Measurements from ENCODE around the gene COG4.

Gene COG4

GRCh38 chr16:70512456-70512855, 10.9 kb downstream of the COG4 start:
- H3K9me3 Mint-ChIP-seq, result no peaks in the 10 kb centered on the region
- DNase-seq, result no peak
- peaks cover 1% of the 10 kb centered on the region for H3K4me1 Mint-ChIP-seq
- H3K36me3 Mint-ChIP-seq (ENCODE audit: low read depth), result peaks cover 19% of the 10 kb centered on the region
- H3K4me3 Mint-ChIP-seq, result no peak overlapping the region
- H3K27me3 Mint-ChIP-seq, result no peaks in the 10 kb centered on the region
- ATAC-seq, result no peak
- no peak overlapping the region for H3K27ac Mint-ChIP-seq

GRCh38 chr16:70511833-70512232, 11.5 kb downstream of the COG4 start:
- Mint-ChIP-seq H3K27me3 (no peaks in the 10 kb centered on the region), H3K36me3 (ENCODE audit: low read depth) (peaks cover 19% of the 10 kb centered on the region), H3K27ac (no peak overlapping the region), H3K4me3 (no peak overlapping the region), H3K4me1 (peaks cover 1% of the 10 kb centered on the region), H3K9me3 (no peaks in the 10 kb centered on the region)
- ATAC-seq, result no peak
- DNase-seq, result no peak

GRCh38 chr16:70510216-70510615, 13.1 kb downstream of the COG4 start:
- Mint-ChIP-seq H3K4me1 (peaks cover 1% of the 10 kb centered on the region), H3K27me3 (no peaks in the 10 kb centered on the region), H3K27ac (no peak overlapping the region), H3K36me3 (ENCODE audit: low read depth) (peaks cover 18% of the 10 kb centered on the region), H3K9me3 (no peaks in the 10 kb centered on the region), H3K4me3 (no peak overlapping the region)
- ATAC-seq (no peak), DNase-seq (no peak)

- DNase-seq (no peak), ATAC-seq (no peak)
- Mint-ChIP-seq H3K4me1 (peaks cover 1% of the 10 kb centered on the region), H3K4me3 (no peak overlapping the region), H3K36me3 (ENCODE audit: low read depth) (peaks cover 14% of the 10 kb centered on the region), H3K9me3 (no peaks in the 10 kb centered on the region), H3K27me3 (no peaks in the 10 kb centered on the region), H3K27ac (peak overlapping the region; percentile 36)
These were observed 14.6 kb downstream of the COG4 start for GRCh38 chr16:70508752-70509151.

- Mint-ChIP-seq H3K27ac (peak overlapping the region; percentile 72), H3K27me3 (no peaks in the 10 kb centered on the region), H3K9me3 (no peaks in the 10 kb centered on the region), H3K4me3 (no peak overlapping the region), H3K4me1 (peaks cover 23% of the 10 kb centered on the region), H3K36me3 (ENCODE audit: low read depth) (peaks cover 18% of the 10 kb centered on the region)
- ATAC-seq (peak; percentile 84), DNase-seq (no peak)
These were observed 26.8 kb downstream of the COG4 start for GRCh38 chr16:70496513-70496912.

GRCh38 chr16:70495425-70496182, 27.8 kb downstream of the COG4 start:
- Mint-ChIP-seq H3K4me1 (peaks cover 23% of the 10 kb centered on the region), H3K9me3 (no peaks in the 10 kb centered on the region), H3K27me3 (no peaks in the 10 kb centered on the region), H3K27ac (no peak overlapping the region), H3K36me3 (ENCODE audit: low read depth) (peaks cover 18% of the 10 kb centered on the region), H3K4me3 (no peak overlapping the region)
- no peak for DNase-seq
- ATAC-seq, result no peak

- Mint-ChIP-seq H3K27me3 (no peaks in the 10 kb centered on the region), H3K27ac (peak overlapping the region; percentile 36), H3K4me3 (no peak overlapping the region), H3K4me1 (peaks cover 23% of the 10 kb centered on the region), H3K36me3 (ENCODE audit: low read depth) (peaks cover 22% of the 10 kb centered on the region), H3K9me3 (no peaks in the 10 kb centered on the region)
- no peak for DNase-seq
- no peak for ATAC-seq
These were observed 28.6 kb downstream of the COG4 start for GRCh38 chr16:70494777-70495176.

- no peak for DNase-seq
- Mint-ChIP-seq H3K4me1 (peaks cover 23% of the 10 kb centered on the region), H3K27ac (peak overlapping the region; percentile 36), H3K9me3 (no peaks in the 10 kb centered on the region), H3K36me3 (ENCODE audit: low read depth) (peaks cover 24% of the 10 kb centered on the region), H3K27me3 (no peaks in the 10 kb centered on the region), H3K4me3 (no peak overlapping the region)
- peak; percentile 58 for ATAC-seq
These were observed 29.1 kb downstream of the COG4 start for GRCh38 chr16:70494202-70494770.

- H3K27ac Mint-ChIP-seq, result no peak overlapping the region
- peaks cover 24% of the 10 kb centered on the region for H3K36me3 Mint-ChIP-seq (ENCODE audit: low read depth)
- ATAC-seq (no peak), DNase-seq (no peak)
- peaks cover 23% of the 10 kb centered on the region for H3K4me1 Mint-ChIP-seq
- H3K9me3 Mint-ChIP-seq, result no peaks in the 10 kb centered on the region
- no peak overlapping the region for H3K4me3 Mint-ChIP-seq
- no peaks in the 10 kb centered on the region for H3K27me3 Mint-ChIP-seq
These were observed 29.6 kb downstream of the COG4 start for GRCh38 chr16:70493802-70494201.

GRCh38 chr16:70490261-70490660, 33.1 kb downstream of the COG4 start:
- Mint-ChIP-seq H3K4me1 (peaks cover 16% of the 10 kb centered on the region), H3K36me3 (ENCODE audit: low read depth) (peaks cover 22% of the 10 kb centered on the region), H3K27me3 (no peaks in the 10 kb centered on the region), H3K4me3 (no peak overlapping the region), H3K9me3 (no peaks in the 10 kb centered on the region), H3K27ac (no peak overlapping the region)
- DNase-seq, result no peak
- no peak for ATAC-seq

- peaks cover 4% of the 10 kb centered on the region for H3K36me3 Mint-ChIP-seq (ENCODE audit: low read depth)
These were observed 38.5 kb downstream of the COG4 start for GRCh38 chr16:70484867-70485266.

GRCh38 chr16:70483426-70483825, 39.9 kb downstream of the COG4 start:
- no peak overlapping the region for H3K27ac Mint-ChIP-seq
- H3K4me1 Mint-ChIP-seq, result peaks cover 2% of the 10 kb centered on the region
- no peak for ATAC-seq
- no peak for DNase-seq
- no peaks in the 10 kb centered on the region for H3K27me3 Mint-ChIP-seq
- no peaks in the 10 kb centered on the region for H3K9me3 Mint-ChIP-seq
- peaks cover 2% of the 10 kb centered on the region for H3K36me3 Mint-ChIP-seq (ENCODE audit: low read depth)
- H3K4me3 Mint-ChIP-seq, result no peak overlapping the region

More at GRCh38 chr16:70484867-70485266, 38.5 kb downstream of the COG4 start:
- ATAC-seq (no peak), DNase-seq (no peak)
- Mint-ChIP-seq H3K27me3 (no peaks in the 10 kb centered on the region), H3K9me3 (no peaks in the 10 kb centered on the region), H3K4me3 (no peak overlapping the region), H3K4me1 (no peaks in the 10 kb centered on the region), H3K27ac (no peak overlapping the region)

- Mint-ChIP-seq H3K4me3 (no peak overlapping the region), H3K27ac (no peak overlapping the region), H3K27me3 (no peaks in the 10 kb centered on the region), H3K9me3 (no peaks in the 10 kb centered on the region), H3K36me3 (ENCODE audit: low read depth) (peaks cover 2% of the 10 kb centered on the region), H3K4me1 (peaks cover 7% of the 10 kb centered on the region)
- DNase-seq, result no peak
- ATAC-seq, result no peak
These were observed 40.7 kb downstream of the COG4 start for GRCh38 chr16:70482624-70483023.

- Mint-ChIP-seq H3K27ac (no peak overlapping the region), H3K4me1 (peaks cover 13% of the 10 kb centered on the region), H3K4me3 (no peak overlapping the region), H3K36me3 (ENCODE audit: low read depth) (peaks cover 3% of the 10 kb centered on the region), H3K27me3 (no peaks in the 10 kb centered on the region), H3K9me3 (no peaks in the 10 kb centered on the region)
- no peak for ATAC-seq
- DNase-seq, result no peak
These were observed 41.3 kb downstream of the COG4 start for GRCh38 chr16:70481929-70482536.
